Natural killer cell treated with Interleukin-12 subunit alpha and Interleukin-12 subunit beta and Interleukin-15 and Interleukin-18, amount 100 ng/mL, for 72 hours (primary cell): ENCODE results near the gene CELA3A. TPM values are rescaled to one million over a fixed set of nuclear protein-coding genes. Genes with fewer than 3 reads are reported as not detected.
"Not testable (repeated sequence)": the region's sequence is repeated elsewhere in the genome, so short reads cannot be mapped to it uniquely, and the experiment has no call there.

Experiments
- ATAC-seq, 2 donors: fragments of 150-1000 bp; cut with Tn5 transposase in 1 of 2; sonication (Bioruptor Pico), chemical (Tn5 transposase) in 1 of 2; 2 replicates each; pipeline ENCODE4 v1.10.0; 2021
- DNase-seq: peaks from one replicate; pipeline ENCODE4 v3.0.0; 2022; ENCODE audit warnings: low spot score
- H3K27ac Mint-ChIP-seq, 2 donors: 1 replicate in 1 of 2; 2 replicates in 1 of 2; pipeline ENCODE4 v1.8.0; 2022; ENCODE audit warnings: mixed read lengths in 2 of 2, mild to moderate bottlenecking in 1 of 2, moderate library complexity in 1 of 2
- H3K27me3 Mint-ChIP-seq, 2 donors: 1 replicate in 1 of 2; 2 replicates in 1 of 2; pipeline ENCODE4 v1.8.0; 2022; ENCODE audit warnings: mixed read lengths in 2 of 2
- H3K36me3 Mint-ChIP-seq: one replicate; pipeline ENCODE4 v1.8.0; 2022; ENCODE audit warnings: mixed read lengths
- H3K4me1 Mint-ChIP-seq, 2 donors: 1 replicate in 1 of 2; 2 replicates in 1 of 2; pipeline ENCODE4 v1.8.0; 2022; ENCODE audit warnings: low read depth in 2 of 2, mixed read lengths in 2 of 2, mild to moderate bottlenecking in 1 of 2
- H3K4me3 Mint-ChIP-seq: one replicate; pipeline ENCODE4 v1.8.0; 2022; ENCODE audit warnings: mixed read lengths
- H3K9me3 Mint-ChIP-seq: 2 replicates; pipeline ENCODE4 v1.8.0; 2022; ENCODE audit warnings: mixed read lengths
- total RNA-seq, 2 donors: library from RNA; stranded (reverse); gene quantifications; one replicate each; pipeline ENCODE4 v1.2.3, GENCODE V29; 2022

CELA3A gene
- total RNA-seq, 2 donors from 2014 or later, result not detected

- not testable (repeated sequence) for H3K27me3 Mint-ChIP-seq, DNase-seq, H3K9me3 Mint-ChIP-seq, H3K36me3 Mint-ChIP-seq, ATAC-seq, H3K4me1 Mint-ChIP-seq, H3K27ac Mint-ChIP-seq, H3K4me3 Mint-ChIP-seq
Measured at GRCh38 chr1:21994716-21995115, 6.7 kb upstream of the CELA3A start.

GRCh38 chr1:21996663-21996970 lies 4.8 kb upstream of the CELA3A start:
- H3K4me3 Mint-ChIP-seq, H3K36me3 Mint-ChIP-seq, ATAC-seq, H3K9me3 Mint-ChIP-seq, H3K27me3 Mint-ChIP-seq, H3K4me1 Mint-ChIP-seq, DNase-seq: not testable (repeated sequence)
- H3K27ac Mint-ChIP-seq, result peak overlapping the region in 1 of 2 donors; percentile 52

GRCh38 chr1:21997891-21998623 lies 3.4 kb upstream of the CELA3A start:
- not testable (repeated sequence) for ATAC-seq, H3K27ac Mint-ChIP-seq, H3K9me3 Mint-ChIP-seq, H3K4me3 Mint-ChIP-seq, H3K27me3 Mint-ChIP-seq, H3K4me1 Mint-ChIP-seq, H3K36me3 Mint-ChIP-seq, DNase-seq

GRCh38 chr1:21998624-21999294 lies 2.7 kb upstream of the CELA3A start:
- H3K36me3 Mint-ChIP-seq, H3K4me1 Mint-ChIP-seq, ATAC-seq, H3K27me3 Mint-ChIP-seq, H3K4me3 Mint-ChIP-seq, H3K27ac Mint-ChIP-seq, DNase-seq, H3K9me3 Mint-ChIP-seq: not testable (repeated sequence)

- H3K4me3 Mint-ChIP-seq, H3K27me3 Mint-ChIP-seq, H3K36me3 Mint-ChIP-seq, H3K4me1 Mint-ChIP-seq, H3K27ac Mint-ChIP-seq, H3K9me3 Mint-ChIP-seq, ATAC-seq, DNase-seq: not testable (repeated sequence)
Measured at GRCh38 chr1:21999645-22000044, 1.8 kb upstream of the CELA3A start.

GRCh38 chr1:22002461-22002860 lies 1.0 kb downstream of the CELA3A start:
- H3K27me3 Mint-ChIP-seq, H3K9me3 Mint-ChIP-seq, ATAC-seq, H3K36me3 Mint-ChIP-seq, H3K27ac Mint-ChIP-seq, DNase-seq, H3K4me1 Mint-ChIP-seq, H3K4me3 Mint-ChIP-seq: not testable (repeated sequence)

GRCh38 chr1:22002875-22003274 lies 1.4 kb downstream of the CELA3A start:
- not testable (repeated sequence) for H3K4me3 Mint-ChIP-seq, H3K27me3 Mint-ChIP-seq, H3K27ac Mint-ChIP-seq, H3K36me3 Mint-ChIP-seq, DNase-seq, H3K4me1 Mint-ChIP-seq, H3K9me3 Mint-ChIP-seq, ATAC-seq

- H3K27me3 Mint-ChIP-seq, ATAC-seq, H3K36me3 Mint-ChIP-seq, H3K27ac Mint-ChIP-seq, H3K9me3 Mint-ChIP-seq, H3K4me3 Mint-ChIP-seq, DNase-seq, H3K4me1 Mint-ChIP-seq: not testable (repeated sequence)
Measured at GRCh38 chr1:22003959-22004358, 2.5 kb downstream of the CELA3A start.

GRCh38 chr1:22005261-22006149 lies 4.0 kb downstream of the CELA3A start:
- DNase-seq, H3K4me3 Mint-ChIP-seq, H3K27me3 Mint-ChIP-seq, H3K9me3 Mint-ChIP-seq, H3K4me1 Mint-ChIP-seq, H3K27ac Mint-ChIP-seq, H3K36me3 Mint-ChIP-seq: not testable (repeated sequence)
- ATAC-seq, result peak; percentile 69 to 73

GRCh38 chr1:22006736-22007135 lies 5.3 kb downstream of the CELA3A start:
- not testable (repeated sequence) for H3K4me1 Mint-ChIP-seq, H3K4me3 Mint-ChIP-seq, H3K27me3 Mint-ChIP-seq, H3K27ac Mint-ChIP-seq, H3K36me3 Mint-ChIP-seq, H3K9me3 Mint-ChIP-seq, DNase-seq, ATAC-seq

GRCh38 chr1:22007262-22007661 lies 5.8 kb downstream of the CELA3A start:
- DNase-seq, H3K27me3 Mint-ChIP-seq, ATAC-seq, H3K4me1 Mint-ChIP-seq, H3K9me3 Mint-ChIP-seq, H3K27ac Mint-ChIP-seq, H3K36me3 Mint-ChIP-seq, H3K4me3 Mint-ChIP-seq: not testable (repeated sequence)

GRCh38 chr1:22009566-22009965 lies 8.1 kb downstream of the CELA3A start:
- H3K9me3 Mint-ChIP-seq, H3K27me3 Mint-ChIP-seq, H3K36me3 Mint-ChIP-seq, H3K27ac Mint-ChIP-seq, ATAC-seq, DNase-seq, H3K4me1 Mint-ChIP-seq, H3K4me3 Mint-ChIP-seq: not testable (repeated sequence)

GRCh38 chr1:22012752-22013151 lies 11.3 kb downstream of the CELA3A start:
- not testable (repeated sequence) for H3K27ac Mint-ChIP-seq

GRCh38 chr1:22014575-22015206 lies 13.2 kb downstream of the CELA3A start:
- not testable (repeated sequence) for H3K27me3 Mint-ChIP-seq, ATAC-seq, H3K9me3 Mint-ChIP-seq, H3K27ac Mint-ChIP-seq, DNase-seq, H3K4me3 Mint-ChIP-seq, H3K36me3 Mint-ChIP-seq
- H3K4me1 Mint-ChIP-seq, result peaks cover 13% of the 10 kb centered on the region in 2 donors

More at GRCh38 chr1:22012752-22013151, 11.3 kb downstream of the CELA3A start:
- H3K4me1 Mint-ChIP-seq, DNase-seq, H3K9me3 Mint-ChIP-seq, H3K4me3 Mint-ChIP-seq, H3K36me3 Mint-ChIP-seq, H3K27me3 Mint-ChIP-seq, ATAC-seq: not testable (repeated sequence)
